KMS-11 (cell line): ENCODE data around the gene EIF2B2.
A peak's percentile ranks its signal among the peaks of the same experiment; 100 is the strongest.

Experiments
- H2AFZ ChIP-seq: fragments of 200-600 bp; sonication (generic); 2 replicates; pipeline ENCODE4 v1.6.1; 2016; ENCODE audit warnings: antibody characterized with exemption, mixed run types, low read depth
- H3K27ac ChIP-seq: fragments of 200-600 bp; sonication (generic); 2 replicates; pipeline ENCODE4 v1.6.1; 2016; ENCODE audit warnings: mild to moderate bottlenecking, mixed run types
- H3K27me3 ChIP-seq: fragments of 200-600 bp; sonication (generic); 2 replicates; pipeline ENCODE4 v1.6.1; 2017; ENCODE audit warnings: mild to moderate bottlenecking, low read depth, mixed run types, moderate library complexity; ENCODE audit not compliant: insufficient read depth
- H3K36me3 ChIP-seq: fragments of 200-600 bp; sonication (generic); 2 replicates; pipeline ENCODE4 v1.6.1; 2017; ENCODE audit warnings: mild to moderate bottlenecking, mixed run types; ENCODE audit not compliant: insufficient read depth
- H3K4me1 ChIP-seq: fragments of 200-600 bp; sonication (generic); 2 replicates; pipeline ENCODE4 v1.6.1; 2016; ENCODE audit warnings: mild to moderate bottlenecking, low read depth, mixed run types; ENCODE audit not compliant: poor library complexity, severe bottlenecking
- H3K4me2 ChIP-seq: fragments of 200-600 bp; sonication (generic); 2 replicates; pipeline ENCODE4 v1.7.0; 2016; ENCODE audit warnings: mild to moderate bottlenecking, mixed run types
- H3K4me3 ChIP-seq: fragments of 200-600 bp; sonication (generic); IDR thresholded peaks from 2 replicates; pipeline ENCODE4 v1.6.1; 2017; ENCODE audit warnings: low read depth, low read length, mixed read lengths; ENCODE audit not compliant: insufficient read depth
- H3K79me2 ChIP-seq: fragments of 200-600 bp; sonication (generic); 2 replicates; pipeline ENCODE4 v1.6.1; 2016; ENCODE audit warnings: low read depth, mixed run types; ENCODE audit not compliant: insufficient read depth
- H3K9ac ChIP-seq: fragments of 200-600 bp; sonication (generic); 2 replicates; pipeline ENCODE4 v1.6.1; 2016; ENCODE audit warnings: mild to moderate bottlenecking, mixed run types
- H4K20me1 ChIP-seq: fragments of 200-600 bp; sonication (generic); 2 replicates; pipeline ENCODE4 v1.6.1; 2016; ENCODE audit warnings: mild to moderate bottlenecking, mixed run types; ENCODE audit not compliant: insufficient read depth
- TF ChIP-seq, protein P1 (sequence below): fragments of 200-600 bp; sonication (generic); conservative IDR thresholded peaks from 2 replicates; pipeline ENCODE4 v1.6.1; 2017; ENCODE audit warnings: low read depth, mild to moderate bottlenecking, antibody characterized with exemption, low read length, moderate library complexity, mixed read lengths

The EIF2B2 gene

DNA sequence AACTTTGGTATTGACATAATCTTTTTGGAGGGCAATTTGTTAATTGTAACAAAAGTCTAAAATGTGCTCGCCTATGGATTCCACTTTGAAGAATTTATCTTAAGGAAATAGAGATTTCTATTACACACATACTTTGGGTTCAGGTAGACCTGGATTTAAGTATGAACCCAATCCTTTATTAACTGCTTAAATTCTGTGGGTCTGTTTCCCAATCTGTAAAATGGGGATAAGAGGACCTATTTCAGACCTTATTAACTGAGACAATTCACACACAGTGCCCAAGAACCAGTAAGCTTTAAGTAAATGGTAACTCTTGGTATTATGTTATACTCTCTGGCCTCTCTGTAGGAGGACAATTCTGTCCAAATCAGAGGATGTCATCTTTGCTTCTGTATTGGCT is 822 bp upstream of the EIF2B2 start:
- Histone ChIP-seq H2AFZ (peak overlapping the region; percentile 86), H3K4me1 (peaks cover 7% of the 10 kb centered on the region), H3K36me3 (no peaks in the 10 kb centered on the region), H3K9ac (no peak overlapping the region), H3K27ac (peak overlapping the region; percentile 47; the same call in 1 of the 2 replicates), H3K79me2 (peaks cover 12% of the 10 kb centered on the region; the same call in 1 of the 2 replicates), H4K20me1 (no peaks in the 10 kb centered on the region), H3K27me3 (no peaks in the 10 kb centered on the region), H3K4me2 (peak overlapping the region; percentile 71), H3K4me3 (no peak overlapping the region)
- TF ChIP-seq, protein P1, sequence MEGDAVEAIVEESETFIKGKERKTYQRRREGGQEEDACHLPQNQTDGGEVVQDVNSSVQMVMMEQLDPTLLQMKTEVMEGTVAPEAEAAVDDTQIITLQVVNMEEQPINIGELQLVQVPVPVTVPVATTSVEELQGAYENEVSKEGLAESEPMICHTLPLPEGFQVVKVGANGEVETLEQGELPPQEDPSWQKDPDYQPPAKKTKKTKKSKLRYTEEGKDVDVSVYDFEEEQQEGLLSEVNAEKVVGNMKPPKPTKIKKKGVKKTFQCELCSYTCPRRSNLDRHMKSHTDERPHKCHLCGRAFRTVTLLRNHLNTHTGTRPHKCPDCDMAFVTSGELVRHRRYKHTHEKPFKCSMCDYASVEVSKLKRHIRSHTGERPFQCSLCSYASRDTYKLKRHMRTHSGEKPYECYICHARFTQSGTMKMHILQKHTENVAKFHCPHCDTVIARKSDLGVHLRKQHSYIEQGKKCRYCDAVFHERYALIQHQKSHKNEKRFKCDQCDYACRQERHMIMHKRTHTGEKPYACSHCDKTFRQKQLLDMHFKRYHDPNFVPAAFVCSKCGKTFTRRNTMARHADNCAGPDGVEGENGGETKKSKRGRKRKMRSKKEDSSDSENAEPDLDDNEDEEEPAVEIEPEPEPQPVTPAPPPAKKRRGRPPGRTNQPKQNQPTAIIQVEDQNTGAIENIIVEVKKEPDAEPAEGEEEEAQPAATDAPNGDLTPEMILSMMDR = no peak

DNA sequence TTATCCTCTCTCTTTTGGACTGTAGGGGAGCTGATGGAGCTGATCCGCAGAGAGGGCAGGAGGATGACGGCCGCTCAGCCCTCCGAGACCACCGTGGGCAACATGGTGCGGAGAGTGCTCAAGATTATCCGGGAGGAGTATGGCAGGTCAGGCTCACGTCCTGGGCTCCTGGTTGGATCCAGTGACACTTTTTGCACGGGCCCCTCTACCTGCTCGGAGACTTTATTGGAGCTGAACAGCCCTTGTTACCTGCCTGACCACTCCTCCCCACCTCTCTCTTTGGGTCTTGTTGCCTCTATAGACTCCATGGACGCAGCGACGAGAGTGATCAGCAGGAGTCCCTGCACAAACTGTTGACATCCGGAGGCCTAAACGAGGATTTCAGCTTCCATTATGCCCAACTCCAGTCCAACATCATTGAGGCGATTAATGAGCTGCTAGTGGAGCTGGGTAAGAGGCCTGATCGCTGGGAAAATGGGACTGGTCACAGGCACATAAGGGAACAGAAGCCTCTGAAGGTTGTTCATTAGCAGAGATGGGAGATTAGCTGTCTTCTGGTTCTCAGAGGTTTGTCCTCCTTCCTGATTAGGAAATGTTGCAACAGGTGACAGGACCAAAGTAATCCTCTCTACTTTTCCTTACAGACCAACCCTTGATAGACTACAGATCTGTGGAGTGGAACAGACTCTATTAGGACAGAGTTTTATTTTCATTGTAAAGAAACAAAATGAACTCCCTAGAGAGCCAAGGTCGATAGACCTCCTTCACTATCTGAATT is 718 bp downstream of the EIF2B2 start:
- no peak overlapping the region for H3K27ac ChIP-seq
- peak overlapping the region; percentile 80 for H3K4me2 ChIP-seq
- H3K4me3 ChIP-seq = no peak overlapping the region
- H3K4me1 ChIP-seq = peaks cover 7% of the 10 kb centered on the region
- H4K20me1 ChIP-seq = no peaks in the 10 kb centered on the region
- H3K36me3 ChIP-seq = no peaks in the 10 kb centered on the region
- TF ChIP-seq, protein P1 = no peak
- no peaks in the 10 kb centered on the region for H3K27me3 ChIP-seq
- peak overlapping the region; percentile 52; the same call in 1 of the 2 replicates for H3K9ac ChIP-seq
- peak overlapping the region; percentile 86; the same call in 1 of the 2 replicates for H2AFZ ChIP-seq
- peaks cover 12% of the 10 kb centered on the region; the same call in 1 of the 2 replicates for H3K79me2 ChIP-seq

DNA sequence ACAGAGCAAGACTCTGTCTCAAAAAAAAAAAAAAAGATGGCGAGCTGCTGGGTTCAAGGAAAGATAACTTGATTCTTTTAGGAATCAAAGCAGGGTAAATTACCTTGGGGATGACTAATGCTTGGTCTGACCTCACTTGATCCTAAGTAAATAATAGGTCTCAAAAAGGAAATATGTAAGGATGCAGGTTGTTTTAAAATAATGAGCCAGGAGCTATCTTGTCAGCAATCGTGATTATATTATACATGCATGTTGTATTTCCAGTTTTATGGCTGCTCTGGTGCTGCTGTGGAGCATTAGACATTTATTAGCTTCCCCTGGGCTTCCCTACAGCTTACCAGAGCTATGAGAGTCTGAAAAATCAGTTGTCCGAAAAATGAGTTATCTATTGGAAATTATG is 2.6 kb downstream of the EIF2B2 start:
- no peaks in the 10 kb centered on the region for H3K36me3 ChIP-seq
- no peak overlapping the region for H3K4me2 ChIP-seq
- no peak overlapping the region for H3K4me3 ChIP-seq
- H2AFZ ChIP-seq = no peak overlapping the region
- no peak overlapping the region for H3K9ac ChIP-seq
- no peaks in the 10 kb centered on the region for H3K27me3 ChIP-seq
- H3K79me2 ChIP-seq = peaks cover 12% of the 10 kb centered on the region; the same call in 1 of the 2 replicates
- no peak overlapping the region for H3K27ac ChIP-seq
- no peaks in the 10 kb centered on the region for H4K20me1 ChIP-seq
- TF ChIP-seq, protein P1 = no peak
- H3K4me1 ChIP-seq = peaks cover 7% of the 10 kb centered on the region

DNA sequence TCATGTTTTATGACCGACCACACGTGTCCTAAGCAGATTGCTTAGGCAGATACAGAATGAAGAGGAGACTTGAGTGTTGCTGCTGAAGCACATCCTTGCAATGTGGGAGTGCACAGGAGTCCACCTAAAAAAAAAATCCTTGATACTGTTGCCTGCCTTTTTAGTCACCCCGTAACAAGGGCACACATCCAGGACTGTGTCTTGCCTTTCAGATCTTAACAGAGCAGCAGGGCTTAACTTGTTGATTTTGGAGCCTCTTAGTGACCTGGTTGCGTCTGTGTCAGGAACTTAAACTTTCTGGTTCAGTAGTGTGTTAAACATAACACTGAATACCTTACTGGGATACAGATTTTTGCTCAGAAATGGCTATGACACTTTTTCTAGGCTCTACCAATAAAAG is 6.5 kb downstream of the EIF2B2 start:
- H3K27ac ChIP-seq = no peak overlapping the region
- TF ChIP-seq, protein P1 = no peak
- no peak overlapping the region for H2AFZ ChIP-seq
- no peaks in the 10 kb centered on the region for H4K20me1 ChIP-seq
- no peaks in the 10 kb centered on the region for H3K36me3 ChIP-seq
- no peak overlapping the region for H3K4me2 ChIP-seq
- H3K27me3 ChIP-seq = no peaks in the 10 kb centered on the region
- H3K9ac ChIP-seq = no peak overlapping the region
- H3K79me2 ChIP-seq = peaks cover under 1% of the 10 kb centered on the region; the same call in 1 of the 2 replicates
- no peaks in the 10 kb centered on the region for H3K4me1 ChIP-seq
- no peak overlapping the region for H3K4me3 ChIP-seq
